GM21786 (cell line): ENCODE data around the gene TEX2.

Source experiments
- ATAC-seq: cut with Tn5 transposase; IDR thresholded peaks from one replicate; pipeline ENCODE4 v1.9.1; 2021; ENCODE audit not compliant: unreplicated experiment

TEX2 gene

GRCh38 chr17:64164596-64165285 lies 98.3 kb downstream of the TEX2 start:
- ATAC-seq: no peak

DNA sequence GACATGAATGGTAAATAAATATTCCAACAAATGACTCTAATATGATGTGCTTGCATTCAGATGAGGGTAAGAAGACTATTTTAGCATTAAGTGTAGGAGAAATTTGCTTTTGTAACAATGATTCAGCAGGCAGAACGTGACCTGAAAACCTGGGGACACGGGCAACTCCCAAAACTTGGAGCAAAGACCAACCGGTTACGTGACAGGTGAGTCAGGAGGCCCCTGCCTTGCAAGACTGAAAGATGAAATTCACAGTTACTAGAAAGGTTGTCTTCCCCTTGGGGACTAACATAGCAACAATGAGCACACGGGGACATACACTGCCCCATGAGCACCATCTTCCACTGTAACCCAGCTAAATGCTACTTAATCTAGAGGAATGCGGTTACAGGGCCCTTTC lies 99.6 kb downstream of the TEX2 start:
- no peak for ATAC-seq

GRCh38 chr17:64162554-64162953 lies 100.5 kb downstream of the TEX2 start:
- no peak for ATAC-seq

DNA sequence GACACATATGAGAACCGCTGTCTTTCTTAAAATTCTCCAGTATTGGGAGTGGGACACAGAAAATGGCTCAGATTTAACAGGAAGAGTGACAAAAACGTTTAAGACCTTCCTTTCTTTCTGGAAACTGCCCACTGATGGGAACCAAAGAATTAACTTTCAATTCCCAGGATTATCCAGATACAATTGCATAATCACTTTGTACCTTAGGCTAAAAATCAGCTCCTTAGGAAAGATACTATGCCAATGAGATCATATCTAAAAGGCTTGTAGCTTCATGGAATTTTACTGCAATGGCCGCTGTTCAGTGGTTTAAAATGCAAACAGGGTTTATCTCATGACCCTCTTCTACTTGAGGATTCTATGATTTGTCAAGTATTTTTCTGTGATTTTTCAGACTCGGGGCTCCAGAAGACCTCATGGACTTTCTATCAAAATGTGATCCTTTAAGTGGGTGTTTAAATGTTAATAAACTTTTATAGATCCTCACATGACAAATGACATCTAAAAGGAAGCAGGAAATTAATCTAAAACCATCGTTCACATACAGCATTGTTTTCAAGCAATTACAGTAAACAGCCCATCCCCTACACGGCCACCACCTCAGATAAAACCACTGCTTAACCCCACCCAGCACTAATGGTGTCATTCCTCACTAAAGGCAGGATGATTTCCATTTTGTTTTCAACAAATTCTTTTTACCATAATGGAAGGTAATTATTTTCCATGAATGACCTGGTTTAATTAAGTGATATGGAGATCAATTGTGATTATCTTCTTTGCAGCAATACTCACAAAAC lies 101.5 kb downstream of the TEX2 start:
- ATAC-seq: no peak

DNA sequence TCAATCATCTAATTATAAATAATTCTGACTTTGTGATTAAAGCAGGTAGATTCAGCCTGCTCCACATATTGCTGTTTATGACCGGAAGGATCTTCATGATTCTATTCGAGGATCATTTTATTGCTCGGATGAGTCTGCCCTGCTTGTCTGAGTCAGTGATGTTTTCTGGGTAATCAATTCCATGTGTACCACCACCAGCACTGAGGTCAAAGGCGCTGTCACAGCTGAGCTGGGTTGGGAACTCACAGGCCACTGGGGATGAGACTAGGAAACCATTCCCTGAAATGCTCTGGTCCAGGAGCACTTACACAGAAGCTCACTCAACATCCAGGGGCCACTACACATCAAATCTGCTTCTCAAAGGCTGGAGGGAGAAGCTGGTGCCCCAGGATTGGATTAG lies 102.7 kb downstream of the TEX2 start:
- no peak for ATAC-seq

DNA sequence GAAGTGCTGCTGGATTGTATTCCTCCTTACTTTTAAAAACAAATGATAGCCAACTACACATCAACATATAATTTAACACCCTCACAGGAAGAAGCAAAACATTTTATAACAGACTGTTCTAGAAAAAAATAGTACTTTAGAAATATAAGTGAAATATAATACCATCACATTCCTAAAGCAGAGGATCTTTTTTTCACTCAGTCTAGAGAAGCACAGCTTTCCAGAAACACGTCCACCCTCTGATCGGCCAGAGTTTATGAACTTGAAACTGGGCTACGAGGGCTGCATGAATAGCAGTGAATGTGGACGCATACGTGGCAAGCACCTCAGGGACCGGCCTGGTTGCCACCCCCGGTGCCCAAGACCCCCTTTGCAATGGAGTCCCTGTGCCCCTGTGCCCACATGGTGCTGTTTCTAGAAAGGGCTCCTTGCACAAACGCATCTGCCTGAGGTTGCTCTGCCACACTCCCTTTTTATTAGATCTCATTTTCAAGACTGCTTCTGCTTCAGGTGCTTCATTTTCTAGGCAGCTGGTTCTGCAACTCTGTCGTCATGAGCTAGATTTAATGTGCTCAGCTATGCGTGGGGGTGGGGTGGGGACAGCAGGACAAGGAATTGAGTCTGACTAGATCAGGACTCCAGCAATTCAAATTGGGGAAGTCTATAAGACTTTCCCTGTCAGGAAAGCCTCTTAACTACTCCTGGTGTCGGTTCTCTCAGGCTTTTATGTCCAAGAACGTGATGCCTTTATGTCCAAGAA lies 104.0 kb downstream of the TEX2 start:
- no peak for ATAC-seq

GRCh38 chr17:64158406-64158805 lies 104.7 kb downstream of the TEX2 start:
- no peak for ATAC-seq

DNA sequence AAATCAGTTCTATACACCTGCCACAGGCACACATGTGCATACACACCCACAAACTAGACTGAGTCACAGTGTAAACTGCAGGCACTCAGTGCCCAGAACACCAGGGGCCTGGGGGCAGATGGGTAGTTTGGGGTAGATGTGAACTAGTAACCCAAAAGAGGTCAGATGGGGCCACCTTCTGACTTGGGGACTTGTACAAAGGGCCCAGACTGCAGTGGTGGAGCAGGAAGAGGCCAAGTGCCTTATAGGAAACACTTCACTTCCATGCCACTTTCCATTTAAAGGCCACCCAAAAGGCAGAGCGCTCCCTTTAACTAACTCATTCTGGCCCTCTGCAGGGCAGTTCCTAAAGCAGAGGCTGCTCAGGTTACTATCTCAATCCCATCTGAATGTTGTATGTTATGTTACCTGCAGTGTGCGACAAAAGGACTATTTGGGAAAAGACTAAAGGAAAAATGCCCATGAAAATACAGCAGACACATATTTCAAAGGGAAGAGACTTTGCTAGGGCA lies 105.3 kb downstream of the TEX2 start:
- ATAC-seq: no peak

DNA sequence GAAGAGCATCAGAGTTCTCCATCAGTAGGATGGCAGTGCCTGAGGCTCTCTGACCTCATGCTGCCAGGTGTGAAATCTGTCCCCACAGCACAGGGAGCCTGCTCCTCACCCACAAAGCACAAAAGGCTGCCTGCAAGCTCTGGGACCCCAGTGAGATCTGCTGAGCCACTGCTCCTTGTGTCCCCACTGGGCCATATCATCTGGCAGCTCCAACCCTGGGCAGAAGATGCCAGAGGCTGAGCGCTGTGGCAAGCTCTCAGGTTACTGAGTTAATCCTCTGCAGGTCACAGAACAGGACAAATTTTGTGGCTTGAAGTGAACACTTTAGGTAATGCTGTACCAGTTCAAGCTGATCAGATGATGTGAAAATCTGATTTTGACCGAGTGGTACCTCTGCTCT lies 106.4 kb downstream of the TEX2 start:
- no peak for ATAC-seq

DNA sequence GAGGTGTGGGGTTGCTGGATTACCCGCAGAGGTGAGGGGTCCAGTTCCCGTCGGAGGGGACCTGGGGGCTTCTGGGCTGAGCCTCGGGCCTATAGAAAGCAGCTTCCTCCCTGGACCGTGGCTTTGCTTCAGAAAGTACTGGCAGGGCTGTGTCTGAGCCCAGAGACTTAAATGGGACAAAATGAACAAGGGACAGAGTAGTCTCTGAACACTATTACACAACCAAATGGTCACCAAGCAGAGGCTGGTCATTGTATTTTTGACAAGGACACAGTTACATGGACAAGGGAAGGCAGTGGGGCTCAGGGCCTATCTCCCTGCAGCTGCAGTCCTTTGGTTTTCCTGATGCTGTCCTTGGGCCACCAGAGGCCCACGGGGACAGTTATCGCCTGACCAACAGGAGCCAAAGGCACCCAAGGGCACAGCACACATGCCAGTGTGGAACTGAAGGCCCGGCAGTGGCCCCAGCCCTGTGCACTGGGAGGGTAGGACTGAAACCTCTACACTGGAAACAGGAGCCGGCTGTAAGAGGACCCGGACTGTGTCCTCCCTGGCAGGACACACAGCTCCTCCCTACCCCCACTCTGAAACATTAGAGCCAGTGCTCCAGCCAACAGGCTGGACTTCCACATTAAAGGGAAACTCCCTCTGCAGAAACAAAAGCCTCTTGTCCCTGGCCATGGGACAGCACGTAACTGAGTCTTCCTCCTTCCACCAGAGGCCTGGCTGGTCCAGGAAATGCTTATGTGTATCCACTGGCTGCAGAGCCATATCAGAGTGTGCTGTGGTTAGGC lies 107.1 kb downstream of the TEX2 start:
- ATAC-seq: no peak

DNA sequence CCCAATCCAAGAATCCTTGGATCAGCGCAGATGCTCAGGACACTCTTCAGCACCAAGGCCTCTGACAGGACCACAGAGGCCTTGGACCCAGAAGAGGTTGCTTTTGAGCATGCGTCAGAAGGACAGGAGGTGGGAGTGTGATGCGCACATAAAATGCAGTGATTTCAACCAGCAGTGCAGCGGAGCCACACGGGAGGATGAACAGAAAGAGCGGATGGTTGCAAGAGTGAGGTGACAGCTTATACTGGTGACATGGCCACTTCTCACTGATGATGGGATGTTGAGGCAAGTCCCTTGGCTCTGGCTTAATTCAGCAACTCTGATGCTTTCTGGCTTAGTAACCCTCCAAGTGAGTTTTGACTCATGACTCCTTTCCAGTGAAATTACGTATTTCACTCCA lies 107.9 kb downstream of the TEX2 start:
- no peak for ATAC-seq

DNA sequence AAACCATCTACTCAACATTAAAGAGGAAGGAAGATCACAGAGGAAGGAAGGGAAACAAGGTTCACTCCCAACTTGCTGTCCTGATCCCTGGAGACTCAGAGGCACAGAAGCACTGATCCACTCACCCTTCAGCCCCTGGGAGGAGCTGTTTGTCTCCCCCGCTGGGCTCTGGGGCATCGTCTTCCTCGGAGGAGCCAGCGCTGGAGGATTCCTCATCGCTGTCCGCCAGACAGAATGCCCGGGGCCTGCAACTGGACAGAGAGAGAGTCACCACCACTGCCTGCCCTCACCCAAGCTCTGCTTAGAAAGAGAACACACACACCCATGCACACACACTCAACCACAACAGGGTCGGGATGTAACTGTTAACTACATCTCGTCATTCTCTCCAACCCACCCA lies 108.3 kb downstream of the TEX2 start:
- no peak for ATAC-seq

DNA sequence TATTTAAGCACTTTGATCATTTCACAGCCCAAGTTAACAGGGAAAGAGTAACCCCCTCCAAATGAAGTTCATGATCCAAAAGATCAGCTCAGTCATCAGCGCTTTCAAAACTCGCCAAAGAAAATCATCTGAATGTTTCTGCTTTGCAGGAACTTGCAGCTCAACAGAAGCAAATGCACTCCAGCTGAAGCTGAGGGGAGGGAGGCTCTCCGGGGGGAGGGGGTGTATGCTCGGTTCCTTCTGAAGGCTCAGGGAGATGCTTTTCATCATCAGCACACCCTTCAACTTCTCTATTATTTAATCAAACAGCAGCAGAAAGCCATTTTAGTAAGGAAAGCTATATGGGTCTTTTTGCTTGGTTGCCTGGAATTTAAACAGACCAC lies 108.8 kb downstream of the TEX2 start:
- ATAC-seq: no peak

- no peak for ATAC-seq
Measured at GRCh38 chr17:64153565-64154312, 109.3 kb downstream of the TEX2 start.

GRCh38 chr17:64152428-64153125 lies 110.5 kb downstream of the TEX2 start:
- no peak for ATAC-seq

GRCh38 chr17:64151016-64151368 lies 112.1 kb downstream of the TEX2 start:
- no peak for ATAC-seq

- ATAC-seq: no peak
Measured at GRCh38 chr17:64150237-64151015, 112.6 kb downstream of the TEX2 start.

DNA sequence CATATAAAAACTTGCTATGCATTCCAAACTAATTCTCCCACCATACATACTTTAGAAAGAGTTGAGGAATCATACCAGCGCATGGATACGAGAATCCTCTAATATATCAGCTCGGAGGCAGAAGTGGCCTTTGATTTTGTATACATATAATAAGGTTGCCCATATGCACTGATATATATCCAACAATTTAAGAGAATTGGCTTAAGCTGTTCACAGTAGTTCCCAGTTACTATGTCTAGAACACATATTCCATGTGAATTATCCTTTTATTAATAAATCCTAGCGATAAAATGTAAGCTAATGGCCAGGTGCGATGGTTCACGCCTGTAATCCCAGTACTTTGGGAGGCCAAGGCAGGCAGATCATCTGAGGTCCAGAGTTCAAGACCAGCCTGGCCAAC lies 113.9 kb downstream of the TEX2 start:
- ATAC-seq: no peak

- no peak for ATAC-seq
Measured at GRCh38 chr17:64148699-64149098, 114.4 kb downstream of the TEX2 start.
